MM.1S (cell line): ENCODE data around the gene OR11H6.

ENCODE experiments used
- DNase-seq: peaks from one replicate; pipeline ENCODE4 v3.0.0-alpha.2; 2015
- H2AFZ ChIP-seq: fragments of 300-600 bp; sonication (generic); 2 replicates; pipeline ENCODE4 v1.6.0; 2016; ENCODE audit warnings: antibody characterized with exemption, low read length
- H3F3A ChIP-seq: fragments of 300-600 bp; sonication (generic); 2 replicates; pipeline ENCODE4 v1.6.1; 2016; ENCODE audit warnings: mild to moderate bottlenecking, antibody characterized with exemption, low read length, moderate library complexity, mixed read lengths; ENCODE audit not compliant: insufficient read depth
- H3K27ac ChIP-seq: fragments of 300-600 bp; sonication (generic); 2 replicates; pipeline ENCODE4 v1.5.1; 2016; ENCODE audit warnings: mild to moderate bottlenecking, low read length
- H3K27me3 ChIP-seq: fragments of 300-600 bp; sonication (generic); replicated peaks from 2 replicates; pipeline ENCODE4 v1.6.0; 2016; ENCODE audit warnings: low read length; ENCODE audit not compliant: insufficient read depth
- H3K36me3 ChIP-seq: fragments of 300-600 bp; sonication (generic); replicated peaks from 2 replicates; pipeline ENCODE4 v1.6.1; 2016; ENCODE audit warnings: mild to moderate bottlenecking, low read length, mixed read lengths; ENCODE audit not compliant: insufficient read depth
- H3K4me1 ChIP-seq: fragments of 300-600 bp; sonication (generic); 2 replicates; pipeline ENCODE4 v1.6.1; 2016; ENCODE audit warnings: low read length, mixed read lengths
- H3K4me2 ChIP-seq: fragments of 300-600 bp; sonication (generic); 2 replicates; pipeline ENCODE4 v1.6.0; 2016; ENCODE audit warnings: low read depth, low read length
- H3K4me3 ChIP-seq: fragments of 300-600 bp; sonication (generic); 2 replicates; pipeline ENCODE4 v1.5.1; 2016; ENCODE audit warnings: low read length, mixed read lengths
- H3K79me2 ChIP-seq: fragments of 300-600 bp; sonication (generic); 2 replicates; pipeline ENCODE4 v1.6.1; 2016; ENCODE audit warnings: mixed run types, low read length, mixed read lengths
- H3K9ac ChIP-seq: fragments of 300-600 bp; sonication (generic); 2 replicates; pipeline ENCODE4 v1.6.1; 2016; ENCODE audit warnings: low read length, mixed read lengths
- H3K9me2 ChIP-seq: fragments of 300-600 bp; sonication (generic); replicated peaks from 2 replicates; pipeline ENCODE4 v1.6.1; 2016; ENCODE audit warnings: mild to moderate bottlenecking, low read length, mixed read lengths; ENCODE audit not compliant: insufficient read depth
- H3K9me3 ChIP-seq: fragments of 300-600 bp; sonication (generic); replicated peaks from 2 replicates; pipeline ENCODE4 v1.6.1; 2016; ENCODE audit warnings: mild to moderate bottlenecking, low read length, mixed read lengths; ENCODE audit not compliant: insufficient read depth
- H4K20me1 ChIP-seq: fragments of 300-600 bp; sonication (generic); 2 replicates; pipeline ENCODE4 v1.6.1; 2016; ENCODE audit warnings: mild to moderate bottlenecking, low read length, moderate library complexity, mixed read lengths; ENCODE audit not compliant: insufficient read depth
- EZH2 ChIP-seq: fragments of 300-600 bp; sonication (generic); optimal IDR thresholded peaks from 2 replicates; pipeline ENCODE3; 2017; ENCODE audit warnings: low read depth, mild to moderate bottlenecking, antibody characterized with exemption, low read length, mixed read lengths
- EZH2phosphoT487 ChIP-seq: fragments of 300-600 bp; sonication (generic); IDR thresholded peaks from 2 replicates; pipeline ENCODE4 v1.6.1; 2018; ENCODE audit warnings: antibody characterized with exemption, low read length
- TF ChIP-seq, protein P1 (sequence below): fragments of 300-600 bp; sonication (generic); IDR thresholded peaks from 2 replicates; pipeline ENCODE4 v1.5.1; 2016; ENCODE audit warnings: antibody characterized with exemption, low read length, mixed read lengths

The OR11H6 gene

DNA sequence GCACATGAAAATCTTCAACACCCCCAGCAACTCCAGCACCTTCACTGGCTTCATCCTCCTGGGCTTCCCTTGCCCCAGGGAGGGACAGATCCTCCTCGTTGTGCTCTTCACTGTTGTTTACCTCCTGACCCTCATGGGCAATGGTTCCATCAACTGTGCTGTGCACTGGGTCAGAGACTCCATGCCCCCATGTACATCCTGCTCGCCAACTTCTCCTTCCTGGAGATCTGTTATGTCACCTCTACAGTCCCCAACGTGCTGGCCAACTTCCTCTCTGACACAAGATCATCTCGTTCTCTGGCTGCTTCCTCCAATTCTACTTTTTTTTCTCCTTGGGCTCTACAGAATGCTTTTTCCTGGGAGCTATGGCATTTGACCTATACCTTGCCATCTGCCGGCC, 44.3 kb upstream of the OR11H6 start:
- Histone ChIP-seq H3K27me3 (no peaks in the 10 kb centered on the region), H3K4me3 (no peak overlapping the region), H3K9ac (no peak overlapping the region), H3F3A (no peaks in the 10 kb centered on the region), H3K4me1 (no peaks in the 10 kb centered on the region), H3K9me2 (no peaks in the 10 kb centered on the region), H3K27ac (no peak overlapping the region), H3K4me2 (no peak overlapping the region), H3K79me2 (no peaks in the 10 kb centered on the region), H2AFZ (no peak overlapping the region), H3K9me3 (no peaks in the 10 kb centered on the region), H3K36me3 (no peaks in the 10 kb centered on the region), H4K20me1 (no peaks in the 10 kb centered on the region)
- TF ChIP-seq, protein P1, sequence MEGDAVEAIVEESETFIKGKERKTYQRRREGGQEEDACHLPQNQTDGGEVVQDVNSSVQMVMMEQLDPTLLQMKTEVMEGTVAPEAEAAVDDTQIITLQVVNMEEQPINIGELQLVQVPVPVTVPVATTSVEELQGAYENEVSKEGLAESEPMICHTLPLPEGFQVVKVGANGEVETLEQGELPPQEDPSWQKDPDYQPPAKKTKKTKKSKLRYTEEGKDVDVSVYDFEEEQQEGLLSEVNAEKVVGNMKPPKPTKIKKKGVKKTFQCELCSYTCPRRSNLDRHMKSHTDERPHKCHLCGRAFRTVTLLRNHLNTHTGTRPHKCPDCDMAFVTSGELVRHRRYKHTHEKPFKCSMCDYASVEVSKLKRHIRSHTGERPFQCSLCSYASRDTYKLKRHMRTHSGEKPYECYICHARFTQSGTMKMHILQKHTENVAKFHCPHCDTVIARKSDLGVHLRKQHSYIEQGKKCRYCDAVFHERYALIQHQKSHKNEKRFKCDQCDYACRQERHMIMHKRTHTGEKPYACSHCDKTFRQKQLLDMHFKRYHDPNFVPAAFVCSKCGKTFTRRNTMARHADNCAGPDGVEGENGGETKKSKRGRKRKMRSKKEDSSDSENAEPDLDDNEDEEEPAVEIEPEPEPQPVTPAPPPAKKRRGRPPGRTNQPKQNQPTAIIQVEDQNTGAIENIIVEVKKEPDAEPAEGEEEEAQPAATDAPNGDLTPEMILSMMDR, result no peak
- no peak for TF ChIP-seq EZH2
- TF ChIP-seq EZH2phosphoT487, result no peak
- no peak for DNase-seq

DNA sequence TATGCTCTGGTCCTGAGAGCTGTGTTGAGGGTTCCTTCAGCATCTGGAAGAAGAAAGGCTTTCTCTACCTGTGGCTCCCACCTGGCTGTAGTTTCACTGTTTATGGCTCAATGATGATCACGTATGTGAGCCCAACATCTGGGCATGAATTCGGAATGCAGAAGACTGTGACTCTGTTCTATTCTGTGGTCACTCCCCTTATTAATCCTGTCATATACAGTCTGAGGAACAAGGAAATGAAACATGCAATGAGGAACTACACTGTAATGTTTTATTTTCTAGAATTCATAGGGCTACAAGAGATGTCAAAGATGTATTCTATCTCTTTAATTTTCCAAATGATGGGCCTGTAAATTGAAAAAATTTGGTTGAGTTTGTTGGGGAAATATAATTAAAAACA, 43.6 kb upstream of the OR11H6 start:
- TF ChIP-seq, protein P1, result no peak
- TF ChIP-seq EZH2 (no peak), EZH2phosphoT487 (no peak)
- DNase-seq, result no peak
- H3K4me3 ChIP-seq, result no peak overlapping the region
- no peaks in the 10 kb centered on the region for H3K79me2 ChIP-seq
- no peaks in the 10 kb centered on the region for H4K20me1 ChIP-seq
- no peaks in the 10 kb centered on the region for H3K36me3 ChIP-seq
- no peaks in the 10 kb centered on the region for H3F3A ChIP-seq
- H3K27me3 ChIP-seq, result no peaks in the 10 kb centered on the region
- no peaks in the 10 kb centered on the region for H3K9me2 ChIP-seq
- H3K4me2 ChIP-seq, result no peak overlapping the region
- H3K9me3 ChIP-seq, result no peaks in the 10 kb centered on the region
- no peak overlapping the region for H3K27ac ChIP-seq
- no peak overlapping the region for H3K9ac ChIP-seq
- H2AFZ ChIP-seq, result no peak overlapping the region
- H3K4me1 ChIP-seq, result no peaks in the 10 kb centered on the region

DNA sequence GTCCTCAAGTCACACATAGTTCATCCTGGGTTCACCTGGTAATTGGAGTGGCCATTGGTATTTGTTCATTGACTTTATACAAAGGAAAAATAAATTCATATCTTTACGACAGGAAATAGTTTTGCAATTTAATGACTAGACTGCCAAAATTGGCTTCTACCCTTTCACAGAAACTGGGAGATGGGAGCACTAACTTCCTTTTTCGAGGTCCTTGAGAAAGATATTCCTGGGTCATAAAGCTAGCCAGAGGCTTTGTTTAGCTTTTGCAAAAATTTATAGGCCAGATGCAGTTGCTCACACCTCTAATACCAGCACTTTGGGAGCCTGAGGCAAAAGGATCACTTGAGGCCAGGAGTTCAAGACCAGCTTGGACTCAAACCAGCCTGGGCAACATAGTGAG, 43.0 kb upstream of the OR11H6 start:
- Histone ChIP-seq H3K27ac (no peak overlapping the region), H3K4me2 (no peak overlapping the region), H3K36me3 (no peaks in the 10 kb centered on the region), H2AFZ (no peak overlapping the region), H3K79me2 (no peaks in the 10 kb centered on the region), H3K27me3 (no peaks in the 10 kb centered on the region), H3K9ac (no peak overlapping the region), H3F3A (no peaks in the 10 kb centered on the region), H4K20me1 (no peaks in the 10 kb centered on the region), H3K9me3 (no peaks in the 10 kb centered on the region), H3K4me1 (no peaks in the 10 kb centered on the region), H3K9me2 (no peaks in the 10 kb centered on the region), H3K4me3 (no peak overlapping the region)
- TF ChIP-seq EZH2, result no peak
- TF ChIP-seq EZH2phosphoT487, result no peak
- TF ChIP-seq, protein P1, result no peak
- DNase-seq, result no peak
